Fibroblast of pulmonary artery (primary cell): Measurements from ENCODE around the gene SORCS2.

Source experiments
- DNase-seq: peaks from one replicate; pipeline ENCODE4 v3.0.0-alpha.2; 2010; ENCODE audit warnings: low read depth
- H3K4me3 ChIP-seq: replicated peaks from 2 replicates; pipeline ENCODE4 v1.5.1; 2011; ENCODE audit warnings: low read depth, mild to moderate bottlenecking, control low read depth, low read length, moderate library complexity
- CTCF ChIP-seq: IDR thresholded peaks from 2 replicates; pipeline ENCODE4 v1.5.1; 2011; ENCODE audit warnings: mild to moderate bottlenecking, control low read depth, low read length, inconsistent platforms; ENCODE audit errors: missing control alignments

The SORCS2 gene

GRCh38 chr4:7369511-7369910 lies 177.2 kb downstream of the SORCS2 start:
- H3K4me3 ChIP-seq: no peak overlapping the region
- no peak for TF ChIP-seq CTCF
- no peak for DNase-seq

- H3K4me3 ChIP-seq: no peak overlapping the region
- no peak for TF ChIP-seq CTCF
- no peak for DNase-seq
Measured at GRCh38 chr4:7370038-7370437, 177.7 kb downstream of the SORCS2 start.

- H3K4me3 ChIP-seq: no peak overlapping the region
- DNase-seq: peak; percentile 4
- no peak for TF ChIP-seq CTCF
Measured at GRCh38 chr4:7371210-7371941, 179.0 kb downstream of the SORCS2 start.

GRCh38 chr4:7372673-7373072 lies 180.3 kb downstream of the SORCS2 start:
- no peak for TF ChIP-seq CTCF
- no peak overlapping the region for H3K4me3 ChIP-seq
- DNase-seq: no peak

GRCh38 chr4:7374571-7374970 lies 182.2 kb downstream of the SORCS2 start:
- no peak overlapping the region for H3K4me3 ChIP-seq
- no peak for DNase-seq
- no peak for TF ChIP-seq CTCF

- no peak overlapping the region for H3K4me3 ChIP-seq
- no peak for TF ChIP-seq CTCF
- no peak for DNase-seq
Measured at GRCh38 chr4:7375427-7375826, 183.1 kb downstream of the SORCS2 start.
